ENCODE results near the gene CRYGB.

DNA sequence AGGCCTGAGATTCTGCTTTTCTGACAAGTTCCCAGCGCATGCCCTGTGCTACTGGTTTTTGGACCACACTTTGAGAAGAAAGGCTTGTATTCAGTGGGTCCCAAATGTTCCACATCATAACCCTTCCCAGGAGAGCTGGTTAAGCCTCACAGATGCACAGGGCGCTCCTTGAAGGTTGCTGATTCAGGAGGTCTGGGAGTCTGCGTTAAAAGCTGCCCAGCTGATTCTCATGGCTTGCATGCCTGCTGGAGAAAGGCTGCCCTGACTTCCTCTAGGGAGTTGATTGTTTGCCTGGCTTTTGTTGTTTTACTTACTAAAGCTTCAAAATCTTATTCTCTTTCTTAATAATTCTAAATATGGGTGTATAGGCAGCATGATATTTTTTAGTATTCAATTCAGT lies 42.3 kb downstream of the CRYGB start:
- TF ChIP-seq ZBTB7A (tag by site-specific recombination; IDR thresholded peaks at IDR 0.05; ENCODE audit: low read depth): no peak
- no peak for TF ChIP-seq ZBTB26 (tag by site-specific recombination; optimal IDR thresholded peaks at IDR 0.05)
- TF ChIP-seq ZNF266 (tag by site-specific recombination; IDR thresholded peaks at IDR 0.05; ENCODE audit: low read depth): no peak
- TF ChIP-seq, protein P1, sequence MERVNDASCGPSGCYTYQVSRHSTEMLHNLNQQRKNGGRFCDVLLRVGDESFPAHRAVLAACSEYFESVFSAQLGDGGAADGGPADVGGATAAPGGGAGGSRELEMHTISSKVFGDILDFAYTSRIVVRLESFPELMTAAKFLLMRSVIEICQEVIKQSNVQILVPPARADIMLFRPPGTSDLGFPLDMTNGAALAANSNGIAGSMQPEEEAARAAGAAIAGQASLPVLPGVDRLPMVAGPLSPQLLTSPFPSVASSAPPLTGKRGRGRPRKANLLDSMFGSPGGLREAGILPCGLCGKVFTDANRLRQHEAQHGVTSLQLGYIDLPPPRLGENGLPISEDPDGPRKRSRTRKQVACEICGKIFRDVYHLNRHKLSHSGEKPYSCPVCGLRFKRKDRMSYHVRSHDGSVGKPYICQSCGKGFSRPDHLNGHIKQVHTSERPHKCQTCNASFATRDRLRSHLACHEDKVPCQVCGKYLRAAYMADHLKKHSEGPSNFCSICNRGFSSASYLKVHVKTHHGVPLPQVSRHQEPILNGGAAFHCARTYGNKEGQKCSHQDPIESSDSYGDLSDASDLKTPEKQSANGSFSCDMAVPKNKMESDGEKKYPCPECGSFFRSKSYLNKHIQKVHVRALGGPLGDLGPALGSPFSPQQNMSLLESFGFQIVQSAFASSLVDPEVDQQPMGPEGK (tag by site-specific recombination; IDR thresholded peaks at IDR 0.05): no peak
- TF ChIP-seq ZNF394 (tag by site-specific recombination; IDR thresholded peaks at IDR 0.05; ENCODE audit: borderline replicate concordance): no peak
- TF ChIP-seq, protein P2, sequence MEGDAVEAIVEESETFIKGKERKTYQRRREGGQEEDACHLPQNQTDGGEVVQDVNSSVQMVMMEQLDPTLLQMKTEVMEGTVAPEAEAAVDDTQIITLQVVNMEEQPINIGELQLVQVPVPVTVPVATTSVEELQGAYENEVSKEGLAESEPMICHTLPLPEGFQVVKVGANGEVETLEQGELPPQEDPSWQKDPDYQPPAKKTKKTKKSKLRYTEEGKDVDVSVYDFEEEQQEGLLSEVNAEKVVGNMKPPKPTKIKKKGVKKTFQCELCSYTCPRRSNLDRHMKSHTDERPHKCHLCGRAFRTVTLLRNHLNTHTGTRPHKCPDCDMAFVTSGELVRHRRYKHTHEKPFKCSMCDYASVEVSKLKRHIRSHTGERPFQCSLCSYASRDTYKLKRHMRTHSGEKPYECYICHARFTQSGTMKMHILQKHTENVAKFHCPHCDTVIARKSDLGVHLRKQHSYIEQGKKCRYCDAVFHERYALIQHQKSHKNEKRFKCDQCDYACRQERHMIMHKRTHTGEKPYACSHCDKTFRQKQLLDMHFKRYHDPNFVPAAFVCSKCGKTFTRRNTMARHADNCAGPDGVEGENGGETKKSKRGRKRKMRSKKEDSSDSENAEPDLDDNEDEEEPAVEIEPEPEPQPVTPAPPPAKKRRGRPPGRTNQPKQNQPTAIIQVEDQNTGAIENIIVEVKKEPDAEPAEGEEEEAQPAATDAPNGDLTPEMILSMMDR (tag by site-specific recombination; IDR thresholded peaks at IDR 0.05): no peak
- TF ChIP-seq SCRT1 (tag by site-specific recombination; IDR thresholded peaks at IDR 0.05; ENCODE audit: borderline replicate concordance): no peak
- no peak for TF ChIP-seq ZNF785 (tag by site-specific recombination; IDR thresholded peaks at IDR 0.05)
- no peak for TF ChIP-seq ZNF558 (tag by site-specific recombination; IDR thresholded peaks at IDR 0.05)
- no peak for TF ChIP-seq ZBTB17 (tag by site-specific recombination; IDR thresholded peaks at IDR 0.05)
- no peak for TF ChIP-seq ZNF544 (tag by site-specific recombination; IDR thresholded peaks at IDR 0.05)
- no peak for TF ChIP-seq SP7 (tag by site-specific recombination; IDR thresholded peaks at IDR 0.05)

Measured in HEK293 (cell line).